HG03432 (cell line): ENCODE measurements around the gene PITRM1.
A peak's percentile ranks its signal among the peaks of the same experiment; 100 is the strongest.

Experiments
- ATAC-seq: cut with Tn5 transposase; IDR thresholded peaks from one replicate; pipeline ENCODE4 v1.9.1; 2021; ENCODE audit warnings: mild to moderate bottlenecking, moderate library complexity; ENCODE audit not compliant: unreplicated experiment

The PITRM1 gene

DNA sequence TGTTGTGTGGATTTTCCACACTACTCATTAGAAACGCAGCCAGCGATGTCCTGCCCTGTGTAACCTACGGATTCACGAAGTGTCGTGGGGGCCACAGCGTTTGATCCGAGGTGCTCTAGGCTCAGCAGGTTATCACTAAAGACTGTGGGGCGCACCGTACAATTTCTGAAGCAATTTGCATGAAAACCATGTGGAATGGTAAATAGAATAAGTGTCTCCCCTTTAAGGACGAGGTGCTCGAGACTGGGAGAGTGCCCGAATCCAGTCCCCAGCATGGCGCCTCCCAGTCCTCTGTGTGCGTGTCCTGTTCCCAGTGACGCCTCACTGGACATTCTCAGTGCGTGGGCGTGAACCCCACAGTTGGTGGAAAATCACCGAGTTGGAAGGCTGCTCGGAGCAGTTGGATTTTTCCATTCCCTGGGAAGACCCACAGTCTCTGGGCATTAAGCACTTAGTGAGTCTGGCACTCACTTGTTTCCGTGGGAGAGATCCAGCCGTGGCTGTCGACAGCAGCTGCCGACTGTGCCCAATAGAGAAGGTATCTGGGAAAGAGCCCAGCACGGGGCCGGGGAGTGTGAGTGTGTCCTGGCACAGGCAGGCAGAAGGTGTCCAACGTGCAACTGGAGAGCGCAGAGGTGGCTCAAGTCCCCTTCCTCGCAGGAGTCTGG, 68.2 kb downstream of the PITRM1 start:
- no peak for ATAC-seq

- ATAC-seq = no peak
Measured at GRCh38 chr10:3103646-3104045, 68.9 kb downstream of the PITRM1 start.

DNA sequence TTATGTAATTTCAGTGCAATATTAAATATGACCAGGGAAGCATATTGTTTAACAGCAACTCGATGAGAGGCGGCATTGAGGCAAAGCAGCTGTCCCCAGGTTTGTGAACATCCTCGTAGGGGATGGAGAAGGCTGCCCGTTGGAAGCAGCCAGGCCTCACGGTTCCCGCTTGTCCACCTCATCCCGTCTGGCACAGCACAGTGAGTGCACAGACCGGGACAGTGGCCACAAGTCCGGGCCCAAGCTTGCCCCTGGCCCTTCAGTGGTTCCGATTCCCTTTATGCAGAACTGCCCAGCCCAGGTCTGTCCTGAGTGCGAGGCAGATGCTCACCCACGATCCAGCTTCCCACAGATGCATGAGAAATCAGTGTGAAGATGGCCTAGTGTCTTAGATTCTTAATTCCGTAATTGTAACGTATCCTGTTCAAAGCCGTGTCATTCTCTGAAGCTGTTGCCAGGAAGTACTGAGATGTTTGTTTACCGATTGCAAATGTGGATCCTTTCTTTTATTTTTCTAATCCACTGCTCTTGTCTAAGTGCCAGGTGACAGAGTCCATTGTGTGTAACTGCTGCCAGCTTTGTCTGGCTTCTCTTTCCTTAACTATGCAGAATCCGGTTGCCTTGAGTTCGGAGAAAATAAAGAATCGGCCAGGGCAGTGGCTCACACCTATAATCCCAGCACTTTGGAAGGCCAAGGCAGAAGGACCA, 69.7 kb downstream of the PITRM1 start:
- no peak for ATAC-seq

- ATAC-seq = no peak
Measured at GRCh38 chr10:3100856-3101640, 71.5 kb downstream of the PITRM1 start.

GRCh38 chr10:3100093-3100792, 72.3 kb downstream of the PITRM1 start:
- no peak for ATAC-seq

- ATAC-seq = no peak
Measured at GRCh38 chr10:3099291-3100092, 73.1 kb downstream of the PITRM1 start.

GRCh38 chr10:3098689-3099088, 73.9 kb downstream of the PITRM1 start:
- ATAC-seq = no peak

GRCh38 chr10:3097160-3097559, 75.4 kb downstream of the PITRM1 start:
- no peak for ATAC-seq

DNA sequence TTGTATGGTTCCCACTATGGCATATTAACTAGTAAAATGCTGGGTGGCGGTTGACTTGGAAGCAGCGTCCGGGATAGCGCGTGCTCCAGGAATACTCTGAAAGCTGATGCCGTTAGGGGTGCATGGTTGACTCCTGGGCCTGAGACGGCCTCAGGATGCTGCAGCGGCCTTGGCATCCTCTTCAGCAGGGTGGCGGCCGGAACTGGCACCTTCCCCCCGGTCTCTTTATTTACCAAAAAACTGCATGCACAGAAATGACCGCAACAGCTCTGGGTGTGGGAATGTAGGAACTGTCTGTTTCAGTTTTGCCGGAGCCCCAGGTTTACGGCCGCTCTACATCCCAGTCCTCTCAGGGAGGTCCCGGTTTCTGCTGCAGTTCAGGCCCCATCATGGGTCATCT, 76.4 kb downstream of the PITRM1 start:
- ATAC-seq = no peak

- ATAC-seq = peak; percentile 69
Measured at GRCh38 chr10:3095373-3096139, 77.0 kb downstream of the PITRM1 start.

- no peak for ATAC-seq
Measured at GRCh38 chr10:3094609-3095036, 78.0 kb downstream of the PITRM1 start.

GRCh38 chr10:3093996-3094395, 78.6 kb downstream of the PITRM1 start:
- ATAC-seq = no peak

DNA sequence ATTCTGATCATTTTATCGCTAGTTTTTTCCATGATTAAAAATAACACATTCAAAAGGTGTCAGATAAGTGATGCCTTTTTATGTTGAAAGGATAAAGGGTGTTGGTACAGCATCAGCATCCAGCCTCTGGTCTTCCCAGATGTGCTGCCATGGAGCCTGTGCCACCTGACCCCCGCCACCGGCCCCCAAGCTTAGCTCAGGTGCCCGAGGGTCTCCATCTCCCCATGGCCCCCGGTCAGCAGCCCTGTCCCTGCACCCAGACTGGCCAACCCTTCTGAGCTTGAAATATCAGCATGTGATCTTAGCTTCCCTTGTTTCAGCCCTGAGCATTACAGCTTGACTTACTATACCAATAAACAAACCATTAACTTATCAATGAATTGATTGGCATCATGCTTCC, 80.7 kb downstream of the PITRM1 start:
- ATAC-seq = no peak

DNA sequence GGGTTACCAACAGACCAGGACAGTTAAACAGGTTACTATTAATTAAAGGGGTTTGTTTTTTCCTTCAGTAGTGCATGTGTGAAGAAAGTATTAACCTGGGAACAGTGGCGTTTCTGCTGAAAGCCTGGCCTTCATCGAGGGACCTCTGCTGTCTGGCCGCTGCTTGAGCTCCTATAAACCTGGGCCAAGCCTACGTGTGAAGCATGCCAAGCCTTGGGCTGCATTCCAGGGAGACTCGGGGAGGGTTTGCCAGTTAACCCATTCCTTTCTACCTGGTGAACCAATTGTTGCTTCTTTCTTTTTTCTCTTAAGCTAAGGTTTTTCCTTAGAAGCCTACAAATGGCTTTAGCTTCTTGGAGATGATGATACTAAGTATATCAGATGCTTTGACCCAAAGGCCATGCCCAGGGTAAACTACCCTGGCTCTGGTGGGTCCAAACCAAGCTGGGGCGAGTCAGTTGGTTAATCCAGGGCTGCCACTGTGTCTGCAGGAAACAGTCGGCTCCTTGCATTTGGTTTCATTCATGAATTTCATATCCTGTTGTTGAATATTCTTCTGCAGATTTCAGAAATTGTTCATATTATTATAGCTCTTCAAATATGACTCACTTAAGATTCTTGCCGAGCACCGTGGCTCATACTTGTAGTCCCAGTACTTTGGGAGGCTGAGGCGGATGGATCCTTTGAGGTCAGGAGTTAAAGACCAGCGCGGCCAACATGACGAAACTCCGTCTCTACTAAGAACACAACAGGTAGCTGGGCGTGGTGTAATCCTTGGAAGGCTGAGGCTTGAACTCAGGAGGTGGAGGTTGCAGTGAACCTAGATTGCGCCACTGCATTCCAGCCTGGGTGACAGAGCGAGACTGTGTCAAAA, 81.4 kb downstream of the PITRM1 start:
- no peak for ATAC-seq

DNA sequence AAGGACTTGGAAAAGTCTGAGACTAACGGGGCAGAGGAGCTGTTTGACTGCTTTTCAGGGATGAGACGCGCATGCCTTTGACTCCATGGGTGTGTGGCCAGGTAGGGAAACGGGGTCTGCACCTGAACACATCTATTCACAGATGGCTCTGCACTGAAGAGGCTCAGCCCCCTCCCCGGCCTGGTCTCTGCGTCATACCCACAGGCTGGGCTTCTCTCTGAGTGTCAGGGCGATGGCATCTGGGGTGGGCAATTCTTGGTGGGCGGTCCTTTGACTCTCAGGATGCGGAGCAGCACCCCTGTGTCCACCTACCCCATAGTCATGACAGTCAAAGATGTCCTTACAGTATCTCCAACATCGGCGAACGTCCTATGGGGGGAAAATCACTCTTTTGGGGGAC, 82.2 kb downstream of the PITRM1 start:
- ATAC-seq = no peak
